ENCODE data around the gene NCOA3.
"Not testable (repeated sequence)": the region's sequence is repeated elsewhere in the genome, so short reads cannot be mapped to it uniquely, and the experiment has no call there.

The NCOA3 gene

DNA sequence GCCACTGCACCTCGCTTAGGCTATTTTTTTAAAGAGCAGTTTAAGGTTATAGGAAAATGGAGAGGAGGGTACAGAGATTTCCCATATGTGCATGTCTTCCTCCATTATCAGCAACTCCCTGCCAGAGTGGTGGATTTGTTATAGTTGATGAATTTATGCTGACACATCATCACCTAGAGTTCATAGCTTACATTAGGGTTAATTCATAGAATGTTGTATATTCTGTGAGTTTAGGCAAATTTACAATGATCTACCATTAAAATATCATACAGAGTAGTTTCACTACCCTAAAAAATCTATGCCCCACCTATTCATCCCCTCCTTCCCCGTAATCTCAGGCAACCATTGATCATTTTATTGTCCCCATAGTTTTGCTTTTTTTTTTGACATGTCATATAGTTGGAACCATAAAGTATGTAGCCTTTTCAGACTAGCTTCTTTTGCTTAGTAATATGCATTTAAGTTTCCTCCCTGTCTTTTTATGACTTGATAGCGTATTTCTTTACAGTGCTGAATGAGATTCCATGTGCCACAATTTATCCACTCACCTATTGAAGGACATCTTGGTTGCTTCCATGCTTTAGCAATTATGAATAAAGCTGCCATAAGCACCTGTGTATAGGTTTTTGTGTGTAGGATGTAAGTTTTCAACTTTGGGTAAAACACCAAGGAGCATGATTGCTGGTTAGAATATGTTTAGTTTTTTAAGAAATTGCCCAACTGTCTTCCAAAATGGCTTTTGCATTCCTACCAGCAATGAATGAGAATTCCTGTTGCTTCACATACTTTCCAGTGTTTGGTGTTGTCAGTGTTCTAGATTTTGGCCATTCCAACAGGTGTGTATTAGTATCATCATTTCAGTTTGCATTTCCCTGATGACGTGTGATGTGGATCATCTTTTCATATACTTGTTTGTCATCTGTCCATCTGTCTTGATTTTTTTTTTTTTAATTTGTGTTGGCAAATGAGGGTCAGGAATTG, 60.2 kb downstream of the NCOA3 start:
- DNase-seq (ENCODE audit: low read depth, low spot score), result no peak

DNA sequence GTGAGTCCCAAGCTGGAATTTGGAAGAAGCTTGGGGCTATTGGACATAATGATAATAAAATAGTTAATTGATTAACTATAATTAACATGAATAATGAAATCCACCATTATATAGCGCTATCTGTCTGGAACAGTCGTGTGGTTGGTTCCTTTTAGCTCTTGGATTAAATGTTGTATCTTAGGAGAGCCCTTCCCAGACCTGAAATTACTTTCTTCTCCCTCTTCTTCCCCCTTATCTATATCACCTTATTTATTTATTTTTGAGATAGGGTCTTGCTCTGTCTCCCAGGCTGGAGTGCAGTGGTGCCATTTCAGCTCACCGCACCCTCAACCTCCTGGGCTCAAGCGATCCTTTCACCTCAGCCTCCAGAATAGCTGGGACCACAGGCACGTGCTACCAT, 64.6 kb downstream of the NCOA3 start:
- DNase-seq (ENCODE audit: low read depth, low spot score), result no peak

DNA sequence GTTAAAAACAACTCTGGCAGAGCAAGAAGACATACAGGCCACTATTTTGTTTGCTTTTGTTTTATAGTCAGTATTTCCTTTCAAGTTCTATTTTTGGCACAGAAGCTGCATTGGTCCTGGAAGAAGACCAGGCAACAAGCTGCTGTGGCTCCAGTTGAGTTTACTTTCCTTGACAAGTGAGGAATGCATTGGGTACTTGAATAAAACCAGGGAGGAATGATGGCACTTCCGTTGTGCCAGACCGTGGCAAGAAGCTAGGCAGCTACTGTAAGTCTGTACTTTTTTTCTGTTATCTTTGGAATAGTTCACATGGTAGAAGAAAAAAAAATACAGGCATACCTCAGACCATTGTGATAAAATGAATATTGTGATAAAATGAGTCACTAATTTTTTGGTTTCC, 66.3 kb downstream of the NCOA3 start:
- peak; percentile 95 for DNase-seq (ENCODE audit: low read depth, low spot score)

DNA sequence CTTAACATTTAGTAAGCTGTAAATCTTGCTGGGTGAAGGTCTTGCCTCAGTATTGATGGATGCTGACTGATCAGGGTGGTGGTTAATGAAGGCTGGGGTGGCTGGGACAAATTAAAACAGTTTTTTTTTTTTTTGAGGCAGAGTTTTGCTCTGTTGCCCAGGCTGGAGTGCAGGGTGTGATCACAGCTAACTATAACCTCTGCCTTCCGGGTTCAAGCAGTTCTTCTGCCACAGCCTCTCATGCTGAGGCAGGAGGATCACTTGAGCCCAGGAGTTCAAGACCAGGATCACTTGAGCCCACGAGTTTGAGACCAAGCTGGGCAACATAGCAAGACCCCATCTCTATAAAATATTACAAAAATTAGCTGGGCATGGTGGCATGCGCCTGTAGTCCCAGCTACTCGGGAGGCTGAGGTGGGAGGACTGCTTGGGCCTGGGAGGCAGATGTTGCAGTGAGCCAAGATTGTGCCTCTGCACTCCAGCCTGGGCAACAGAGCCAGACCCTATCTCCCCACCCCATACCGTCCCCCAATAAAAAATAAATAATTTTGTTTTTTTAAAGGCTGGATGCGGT, 67.2 kb downstream of the NCOA3 start:
- DNase-seq (ENCODE audit: low read depth, low spot score), result no peak

DNA sequence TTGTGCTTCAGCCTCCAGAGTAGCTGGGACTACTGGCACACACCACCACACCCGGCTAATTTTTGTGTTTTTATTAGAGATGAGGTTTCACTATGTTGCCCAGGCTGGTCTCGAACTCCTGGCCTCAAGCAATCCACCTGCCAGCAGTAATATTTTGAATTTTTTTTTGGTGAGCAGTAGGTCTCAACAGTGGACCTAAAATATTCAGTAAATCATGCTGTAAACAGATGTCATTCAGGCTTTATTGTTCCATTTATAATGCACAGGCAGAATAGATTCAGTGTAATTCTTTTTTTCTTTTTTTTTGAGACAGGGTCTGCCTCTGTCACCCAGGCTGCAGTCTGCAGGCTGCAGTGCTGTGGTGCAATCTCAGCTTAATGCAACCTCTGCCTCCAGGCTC, 69.7 kb downstream of the NCOA3 start:
- DNase-seq (ENCODE audit: low read depth, low spot score), result no peak

DNA sequence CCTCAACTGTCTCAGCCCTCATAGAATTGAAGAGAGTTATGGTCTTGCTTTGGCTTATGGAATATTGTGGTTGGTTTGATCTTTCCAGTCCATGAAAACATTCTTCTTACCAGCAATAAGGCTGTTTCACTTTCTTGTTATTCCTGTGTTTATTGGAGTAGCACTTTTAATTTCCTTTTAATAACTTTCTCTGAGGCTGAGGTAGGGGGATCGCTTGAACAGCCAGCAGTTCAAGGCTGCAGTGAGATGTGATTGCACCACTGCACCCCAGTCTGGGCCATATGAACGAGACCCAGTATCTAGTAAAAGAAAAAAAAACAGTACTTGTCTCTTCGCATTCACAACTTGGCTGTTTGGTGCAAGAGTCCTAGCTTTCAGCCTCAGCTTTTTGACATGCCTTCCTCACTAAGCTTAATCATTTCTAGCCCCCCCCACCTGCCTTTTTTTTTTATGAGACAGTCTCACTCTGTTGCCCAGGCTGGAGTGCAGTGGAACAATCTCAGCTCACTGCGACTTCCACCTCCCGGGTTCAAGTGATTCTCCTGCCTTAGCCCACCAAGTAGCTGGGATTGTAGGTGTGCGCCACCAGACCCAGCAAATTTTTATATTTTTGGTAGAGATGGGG, 70.5 kb downstream of the NCOA3 start:
- no peak for DNase-seq (ENCODE audit: low read depth, low spot score)

DNA sequence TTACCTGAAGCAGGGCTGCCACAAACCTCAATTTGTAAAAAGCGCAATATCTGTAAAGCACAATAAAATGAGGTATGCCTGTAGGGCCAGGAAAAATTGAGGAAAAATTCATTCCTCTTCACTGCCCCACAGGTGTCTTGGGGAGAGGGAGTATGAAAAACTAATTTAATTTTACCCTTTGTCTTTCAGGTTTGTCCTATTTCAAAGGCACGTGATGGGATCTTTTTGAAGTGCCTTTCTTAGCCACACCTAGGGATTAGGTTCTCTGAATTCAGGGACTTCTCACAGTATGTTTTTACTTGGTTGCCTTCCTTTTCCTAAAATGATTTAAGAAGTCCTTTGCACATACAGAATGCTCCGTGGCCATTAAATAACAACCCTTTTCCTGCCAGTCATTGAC, 71.9 kb downstream of the NCOA3 start:
- DNase-seq (ENCODE audit: low read depth, low spot score), result no peak

DNA sequence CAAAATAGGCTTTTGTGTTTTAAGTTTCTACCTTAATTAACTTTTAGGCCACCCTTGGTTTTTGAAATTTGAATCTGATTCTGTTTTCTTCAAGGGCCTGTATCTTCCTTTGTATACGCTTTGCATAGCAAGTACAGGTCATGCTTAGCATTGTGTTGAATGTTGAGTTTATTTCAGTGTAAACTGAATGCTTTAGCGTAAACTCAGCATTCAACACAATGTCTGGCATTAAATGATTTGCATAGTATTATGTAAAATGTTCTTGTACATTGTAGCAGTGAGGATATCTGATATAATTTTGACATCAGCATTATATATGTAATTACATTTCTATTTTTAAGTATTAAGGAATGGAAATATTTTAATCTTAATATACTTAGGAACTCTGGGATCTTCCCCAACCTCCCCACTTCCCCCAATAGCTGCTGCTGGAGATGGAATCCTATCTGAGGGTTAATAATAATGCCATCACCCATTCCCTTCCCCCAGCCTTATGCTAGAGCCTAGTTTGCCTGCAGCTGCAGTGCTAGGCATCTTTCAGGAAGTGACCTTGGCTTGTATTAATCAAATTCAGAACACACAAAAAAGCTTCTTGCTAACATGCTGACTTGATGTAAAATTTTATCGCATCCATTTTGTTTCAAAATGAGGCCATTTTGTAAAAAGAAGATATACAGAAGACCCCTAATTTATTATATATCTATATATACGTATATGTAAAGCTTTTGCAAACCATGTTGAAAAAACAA, 73.1 kb downstream of the NCOA3 start:
- no peak for DNase-seq (ENCODE audit: low read depth, low spot score)

DNA sequence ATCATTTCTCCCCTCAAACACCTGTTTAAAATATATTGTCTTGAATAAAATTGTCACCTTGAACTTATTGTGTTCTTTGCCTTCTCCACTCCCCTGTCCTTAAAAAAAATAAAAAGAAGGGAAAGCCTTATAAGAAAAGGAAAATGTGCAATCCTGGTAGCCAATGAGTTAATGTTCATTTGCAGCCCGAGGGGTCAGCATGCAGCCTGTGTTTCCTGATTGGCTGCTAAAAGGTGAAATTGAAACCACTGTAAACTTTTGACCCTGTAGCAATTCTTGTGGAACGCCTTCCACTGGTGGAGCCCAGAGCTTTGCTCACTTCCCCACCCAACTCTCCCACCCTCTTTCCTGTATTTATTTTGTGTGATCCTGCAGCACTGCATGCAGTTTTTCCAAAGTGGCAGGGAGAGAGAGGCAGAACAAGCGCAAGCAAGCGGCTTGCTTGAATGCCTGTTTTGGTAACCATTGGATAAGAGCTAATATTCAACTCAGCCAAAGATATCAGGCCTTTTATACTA, 74.9 kb downstream of the NCOA3 start:
- DNase-seq (ENCODE audit: low read depth, low spot score), result peak; percentile 91

DNA sequence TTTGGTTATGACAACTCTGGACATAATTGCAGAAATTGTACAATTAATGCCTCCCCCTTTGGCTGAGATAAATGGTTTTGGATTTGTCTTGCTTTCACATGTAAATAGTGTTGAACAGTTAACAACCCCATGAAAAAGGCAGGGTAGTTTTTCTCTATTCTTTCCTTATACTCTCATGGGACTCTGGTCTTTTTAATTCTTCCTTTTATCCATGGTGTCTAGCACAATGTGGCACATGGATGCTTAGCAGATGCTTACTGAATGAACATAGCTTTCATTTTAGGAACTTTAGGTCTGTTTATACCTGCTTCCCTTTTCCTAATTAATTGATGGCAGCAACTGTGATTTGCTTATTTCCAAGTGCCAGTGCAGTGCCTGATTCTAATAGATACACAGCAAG, 75.6 kb downstream of the NCOA3 start:
- DNase-seq (ENCODE audit: low read depth, low spot score), result no peak

DNA sequence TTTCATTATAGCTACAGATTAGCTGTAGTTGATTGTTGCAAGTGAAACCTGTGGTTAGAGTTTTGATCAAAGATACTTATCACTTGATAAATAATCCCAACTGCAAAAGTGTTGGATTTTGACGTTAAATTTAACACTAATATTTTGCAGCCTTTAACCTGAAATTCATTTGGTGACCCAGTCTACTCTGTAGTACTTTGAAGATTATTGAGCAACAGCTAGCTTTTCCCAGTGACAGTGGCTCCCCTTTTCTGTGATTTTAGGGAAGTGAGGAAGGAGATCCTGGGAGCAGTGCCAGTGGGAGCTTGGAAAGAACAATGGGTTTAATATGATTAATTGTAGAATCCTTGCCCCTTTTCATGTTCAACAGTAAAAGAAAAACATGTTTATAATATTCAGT, 76.9 kb downstream of the NCOA3 start:
- no peak for DNase-seq (ENCODE audit: low read depth, low spot score)

DNA sequence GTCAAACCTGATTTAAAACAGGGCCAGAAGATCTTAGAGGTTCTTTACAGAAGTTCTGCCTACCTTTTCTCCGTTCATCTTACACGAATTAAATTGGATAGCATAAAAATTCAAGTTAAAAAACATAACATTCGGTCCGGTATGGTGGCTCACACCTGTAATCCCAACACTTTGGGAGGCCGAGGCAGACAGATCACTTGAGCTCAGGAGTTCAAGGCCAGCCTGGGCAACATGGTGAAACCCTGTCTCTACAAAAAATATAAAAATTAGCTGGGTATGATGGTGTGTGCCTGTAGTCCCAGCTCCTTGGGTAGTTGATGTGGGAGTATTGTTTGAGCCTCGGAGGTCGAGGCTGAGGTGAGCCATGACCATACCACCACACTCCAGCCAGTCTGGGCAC, 79.0 kb downstream of the NCOA3 start:
- DNase-seq (ENCODE audit: low read depth, low spot score), result not testable (repeated sequence)

DNA sequence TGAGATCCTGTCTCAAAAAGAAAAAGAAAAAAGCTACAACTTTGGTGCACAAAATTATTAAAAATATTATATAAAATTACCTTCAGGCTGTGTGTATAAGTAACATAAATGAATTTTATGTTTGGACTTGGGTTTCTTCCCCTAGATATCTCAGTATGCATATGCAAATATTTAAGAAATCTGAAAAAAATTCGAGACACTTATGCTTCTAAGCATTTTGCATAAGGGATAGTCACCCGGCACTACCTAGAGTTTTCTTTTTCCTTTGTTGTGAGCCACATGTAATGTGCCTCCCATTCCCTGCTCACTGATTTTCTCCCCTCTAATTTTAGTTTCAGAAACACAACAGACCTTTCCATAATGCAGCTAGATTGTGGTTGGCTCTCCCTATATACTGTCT, 79.4 kb downstream of the NCOA3 start:
- no peak for DNase-seq (ENCODE audit: low read depth, low spot score)

DNA sequence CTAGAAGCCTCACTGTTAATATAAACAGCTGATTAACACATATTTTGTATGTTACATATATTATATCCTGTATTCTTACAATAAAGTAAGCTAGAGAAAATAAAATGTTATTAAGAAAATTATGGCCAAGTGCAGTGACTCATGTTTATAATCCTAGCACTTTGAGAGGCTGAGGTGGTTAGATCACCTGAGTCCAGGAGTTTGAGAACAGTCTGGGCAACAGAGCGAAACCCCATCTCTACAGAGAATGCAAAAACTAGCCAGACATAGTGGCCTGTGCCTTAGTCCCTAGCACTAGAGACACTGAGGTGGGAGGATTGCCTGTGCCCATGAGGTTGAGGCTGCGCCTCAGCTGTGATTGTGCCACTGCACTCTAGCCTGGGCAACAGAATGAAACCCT, 81.9 kb downstream of the NCOA3 start:
- DNase-seq (ENCODE audit: low read depth, low spot score), result no peak

DNA sequence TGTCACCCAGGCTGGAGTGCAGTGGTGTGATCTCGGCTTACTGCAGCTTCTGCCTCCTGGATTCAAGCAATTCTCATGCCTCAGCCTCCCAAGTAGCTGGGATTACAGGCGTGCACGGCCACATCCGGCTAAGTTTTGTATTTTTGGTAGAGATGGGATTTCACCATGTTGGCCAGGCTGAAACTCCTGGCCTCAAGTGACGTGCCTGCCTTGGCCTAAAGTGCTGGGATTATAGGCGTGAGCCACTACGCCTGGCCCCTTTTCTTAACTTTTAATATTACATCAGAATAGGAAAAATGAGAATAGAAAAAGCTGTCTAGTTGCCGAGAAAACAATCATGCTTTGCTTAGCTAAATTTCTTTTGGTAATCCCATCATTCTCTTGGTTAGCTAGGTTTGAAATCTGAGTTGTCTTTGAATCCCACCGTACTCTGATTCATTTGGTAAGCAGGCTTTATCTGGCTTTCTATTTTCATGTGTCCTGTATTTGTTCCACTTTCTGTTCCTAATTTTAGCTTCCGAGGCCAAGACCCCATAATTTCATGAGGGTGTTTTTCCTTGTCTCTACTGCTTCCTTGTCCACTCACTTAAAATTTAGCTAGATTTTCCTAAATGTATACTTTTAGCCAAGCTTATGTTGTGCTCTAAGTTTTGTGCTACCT, 83.5 kb downstream of the NCOA3 start:
- DNase-seq (ENCODE audit: low read depth, low spot score), result no peak

DNA sequence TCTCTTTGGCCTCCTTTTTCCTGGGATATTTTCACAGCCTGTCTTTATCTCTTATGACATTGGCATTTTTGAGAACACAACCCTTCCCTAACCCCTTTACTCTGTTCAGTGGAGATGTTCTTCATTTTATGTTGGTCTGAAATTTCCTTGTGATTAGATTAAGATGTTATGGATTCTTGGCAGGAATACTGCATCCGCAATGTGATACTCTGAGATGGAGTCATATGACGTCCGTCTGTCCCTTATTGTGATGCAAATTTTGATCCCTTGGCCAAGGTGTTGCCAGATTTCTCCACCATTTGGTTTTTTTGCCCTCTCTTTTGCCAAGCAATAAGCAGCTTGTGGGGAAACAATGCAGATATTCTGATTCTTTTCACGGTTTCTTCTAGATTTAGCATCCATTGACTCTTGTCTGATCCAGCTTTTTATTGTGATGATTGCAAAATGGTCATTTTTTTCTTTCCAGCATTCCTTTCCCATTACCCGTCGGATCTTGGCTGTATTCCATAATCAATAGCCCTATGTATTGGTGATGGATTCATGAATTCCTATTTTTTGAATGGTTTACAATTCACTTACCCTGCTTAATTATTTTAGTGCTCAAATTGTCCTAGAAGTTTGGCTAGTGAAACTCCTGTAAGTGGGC, 85.1 kb downstream of the NCOA3 start:
- DNase-seq (ENCODE audit: low read depth, low spot score), result peak; percentile 62

DNA sequence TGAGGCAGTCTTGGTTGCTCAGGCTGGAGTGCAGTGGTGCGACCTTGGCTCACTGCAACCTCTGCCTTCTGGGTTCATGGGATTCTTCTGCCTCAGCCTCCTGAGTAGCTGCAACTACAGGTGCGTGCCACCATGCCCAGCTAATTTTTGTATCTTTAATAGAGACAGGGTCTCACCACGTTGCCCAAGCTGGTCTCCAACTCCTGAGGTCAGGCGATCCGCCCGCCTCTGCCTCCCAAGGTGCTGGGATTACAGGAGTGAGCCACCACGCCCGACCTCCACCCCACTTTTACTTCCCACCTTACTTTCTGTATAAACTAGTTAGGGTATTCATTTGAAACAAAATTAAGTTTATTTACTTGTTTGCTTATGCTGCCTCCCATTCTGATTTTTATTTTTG, 86.5 kb downstream of the NCOA3 start:
- DNase-seq (ENCODE audit: low read depth, low spot score), result no peak

DNA sequence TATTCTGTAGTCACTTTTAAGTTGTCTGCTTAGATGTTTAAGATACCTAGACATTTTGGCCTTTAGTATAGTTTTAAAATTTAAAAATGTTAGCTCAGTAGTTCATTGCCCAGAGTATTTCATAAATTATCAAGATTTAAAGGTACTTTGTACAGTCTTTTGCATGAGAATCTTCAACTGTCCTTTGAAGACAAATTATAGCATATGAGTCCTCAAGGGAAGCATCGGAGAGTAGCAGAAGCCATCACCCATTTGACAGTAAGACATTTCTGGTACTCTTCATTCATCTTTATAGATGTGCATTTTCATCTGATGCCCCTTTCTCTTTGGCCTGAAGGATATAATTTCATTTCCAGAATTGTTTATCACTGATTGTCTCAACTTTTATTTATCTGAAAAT, 89.5 kb downstream of the NCOA3 start:
- no peak for DNase-seq (ENCODE audit: low read depth, low spot score)

DNA sequence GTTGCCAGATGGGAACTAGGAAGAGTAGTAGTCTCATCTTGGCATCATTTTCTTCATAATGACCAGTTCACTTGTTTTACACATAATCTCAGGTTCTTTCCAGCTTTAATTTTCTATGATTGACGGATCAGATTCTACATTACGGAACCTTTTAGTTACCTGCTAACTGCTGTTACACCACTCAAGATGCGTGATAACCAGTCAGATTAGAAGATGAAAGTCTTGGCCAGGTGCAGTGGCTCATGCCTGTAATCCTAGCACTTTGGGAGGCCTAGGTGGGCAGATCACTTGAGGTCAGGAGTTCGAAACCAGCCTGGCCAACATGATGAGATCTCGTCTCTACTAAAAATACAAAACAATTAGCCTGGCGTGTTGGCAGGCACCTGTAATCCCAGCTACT, 92.5 kb downstream of the NCOA3 start:
- no peak for DNase-seq (ENCODE audit: low read depth, low spot score)

DNA sequence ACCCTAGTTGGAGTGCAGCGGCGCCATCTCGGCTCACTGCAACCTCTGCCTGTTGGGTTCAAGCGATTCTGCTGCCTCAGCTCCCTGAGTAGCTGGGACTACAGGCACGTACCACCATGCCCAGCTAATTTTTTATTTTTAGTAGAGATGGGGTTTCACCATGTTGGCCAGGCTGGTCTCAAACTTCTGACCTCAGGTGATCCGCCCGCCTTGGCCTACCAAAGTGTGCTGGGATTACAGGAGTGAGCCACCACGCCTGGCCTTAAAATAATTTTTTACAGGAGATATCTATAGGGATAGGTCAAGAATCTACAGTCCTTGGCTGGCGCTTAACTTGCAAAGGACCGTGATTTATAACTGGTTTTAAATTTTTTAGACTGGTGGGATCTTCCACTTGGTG, 93.5 kb downstream of the NCOA3 start:
- DNase-seq (ENCODE audit: low read depth, low spot score), result not testable (repeated sequence)
